Thyroid gland (tissue), 4 donors: ENCODE results near the gene CCDC89.
"Not testable (repeated sequence)": the region's sequence is repeated elsewhere in the genome, so short reads cannot be mapped to it uniquely, and the experiment has no call there.

Experiments used
- CTCF ChIP-seq, 6 experiments: fragments of 200-600 bp in 3 of 6; fragments of 450-650 bp in 3 of 6; sonication (generic) in 3 of 6; IDR thresholded peaks; one replicate each; pipeline ENCODE4 v1.5.1; 2016 to 2019; ENCODE audit warnings: antibody characterized with exemption in 6 of 6, mild to moderate bottlenecking in 2 of 6, inconsistent platforms in 1 of 6, moderate library complexity in 1 of 6
- POLR2A ChIP-seq, 2 donors: fragments of 450-650 bp; IDR thresholded peaks; one replicate each; pipeline ENCODE4 v1.6.1; 2017; ENCODE audit warnings: antibody characterized with exemption in 2 of 2, mild to moderate bottlenecking in 2 of 2, moderate library complexity in 1 of 2

DNA sequence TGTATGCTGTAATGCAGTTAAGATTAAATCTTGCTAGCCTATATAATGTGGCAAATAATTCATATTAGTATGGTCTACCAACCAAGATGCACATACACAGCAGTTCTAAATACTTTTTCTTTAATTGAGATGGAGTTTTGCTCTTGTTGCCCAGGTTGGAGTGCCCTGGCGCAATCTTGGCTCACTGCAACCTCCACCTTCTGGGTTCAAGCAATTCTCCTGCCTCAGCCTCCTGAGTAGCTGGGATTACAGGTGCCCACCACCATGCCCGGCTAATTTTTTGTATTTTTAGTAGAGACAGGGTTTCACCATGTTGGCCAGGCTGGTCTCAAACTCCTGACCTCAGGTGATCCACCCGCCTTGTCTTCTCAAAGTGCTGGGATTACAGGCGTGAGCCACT, 31.7 kb downstream of the CCDC89 start:
- not testable (repeated sequence) for TF ChIP-seq CTCF, POLR2A (IDR thresholded peaks at IDR 0.05)
